Mononuclear cell (primary cell): Measurements from ENCODE around the gene BBOF1. TPM values are rescaled to one million over a fixed set of nuclear protein-coding genes. Genes with fewer than 3 reads are reported as not detected.
"Not testable (repeated sequence)": the region's sequence is repeated elsewhere in the genome, so short reads cannot be mapped to it uniquely, and the experiment has no call there.

Experiments
- H3K27me3 ChIP-seq: 2 replicates; pipeline ENCODE4 v1.6.0; 2011; ENCODE audit warnings: low read length, control low read depth; ENCODE audit not compliant: insufficient read depth
- H3K4me1 ChIP-seq: 2 replicates; pipeline ENCODE4 v1.5.1; 2011; ENCODE audit warnings: mild to moderate bottlenecking, low read length, control low read depth; ENCODE audit not compliant: insufficient read depth
- H3K4me3 ChIP-seq: 2 replicates; pipeline ENCODE4 v1.5.1; 2011; ENCODE audit warnings: mild to moderate bottlenecking, low read length, moderate library complexity
- H3K9me3 ChIP-seq: 2 replicates; pipeline ENCODE4 v1.5.1; 2011; ENCODE audit warnings: low read depth, mild to moderate bottlenecking, control low read depth, low read length
- total RNA-seq: library from RNA; depleted of rRNA; stranded (reverse); fragments of >200 nt; gene quantifications from one replicate; pipeline ENCODE4 v1.2.3, GENCODE V29; 2012

BBOF1 gene, protein sequence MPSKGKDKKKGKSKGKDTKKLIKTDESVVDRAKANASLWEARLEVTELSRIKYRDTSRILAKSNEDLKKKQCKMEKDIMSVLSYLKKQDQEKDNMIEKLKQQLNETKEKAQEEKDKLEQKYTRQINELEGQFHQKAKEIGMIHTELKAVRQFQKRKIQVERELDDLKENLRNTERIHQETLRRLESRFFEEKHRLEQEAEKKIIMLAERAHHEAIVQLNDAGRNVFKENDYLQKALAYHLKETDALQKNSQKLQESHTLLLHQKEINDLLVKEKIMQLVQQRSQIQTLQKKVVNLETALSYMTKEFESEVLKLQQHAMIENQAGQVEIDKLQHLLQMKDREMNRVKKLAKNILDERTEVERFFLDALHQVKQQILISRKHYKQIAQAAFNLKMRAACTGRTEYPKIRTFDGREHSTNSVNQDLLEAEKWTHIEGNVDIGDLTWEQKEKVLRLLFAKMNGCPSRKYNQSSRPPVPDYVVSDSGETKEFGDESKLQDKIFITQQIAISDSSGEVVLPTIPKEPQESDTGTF
- total RNA-seq, result 4.1 TPM

DNA sequence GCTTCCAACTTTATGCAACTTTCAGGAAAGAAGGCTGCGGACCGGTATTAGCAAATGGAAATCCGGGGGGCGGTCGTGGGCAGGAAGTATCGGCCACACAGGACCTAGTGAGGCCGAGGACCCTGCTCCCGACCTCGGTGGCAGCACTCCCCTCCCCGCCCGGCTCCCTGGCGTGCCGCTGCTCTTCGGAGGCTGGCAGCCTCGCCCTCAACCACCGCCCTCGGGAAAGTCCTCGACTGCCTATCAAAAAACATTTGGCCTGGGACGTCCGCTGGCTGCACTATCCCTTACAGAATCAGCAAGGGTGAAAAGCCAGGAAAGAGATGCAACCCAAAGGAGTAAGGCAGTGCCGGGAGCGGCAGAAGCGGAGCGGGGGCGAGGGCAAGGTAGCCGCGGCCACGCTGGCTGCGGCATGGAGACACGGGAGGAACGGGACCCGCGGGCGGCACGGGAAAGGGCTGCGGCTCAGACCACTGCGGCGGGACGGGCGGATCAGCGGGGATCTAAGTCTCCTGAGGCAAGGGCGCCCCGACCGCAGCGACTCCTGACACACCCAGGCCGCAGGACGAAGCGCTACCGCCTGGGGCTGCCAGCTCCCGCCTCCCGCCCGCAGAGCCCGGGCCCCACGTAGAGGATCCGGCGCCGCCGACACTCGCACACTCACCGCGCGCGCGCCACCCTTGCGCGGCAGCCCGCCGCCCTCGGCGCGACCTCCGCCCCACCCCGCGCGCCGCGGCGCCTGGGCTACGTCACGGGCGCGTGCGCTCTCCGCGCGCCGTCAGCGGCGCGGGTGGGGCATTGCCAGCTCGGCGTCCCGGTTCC, at the start of gene BBOF1, which contains the start of gene ENTPD5:
TSS of gene BBOF1 (plus strand) at position 764 of the 822 bp plus-strand sequence. CDS start 130 bp downstream, outside the sequence.
TSS of gene ENTPD5 (minus strand) at position 703 of the 822 bp plus-strand sequence. CDS start 31,186 bp downstream, outside the sequence.
- Histone ChIP-seq H3K4me3 (peak within 1 kb of the TSS; percentile 90), H3K27me3 (no peaks in the 10 kb centered on the region), H3K4me1 (peaks cover 18% of the 10 kb centered on the region), H3K9me3 (no peaks in the 10 kb centered on the region)

GRCh38 chr14:73973497-73973896, 45.7 kb upstream of the BBOF1 start:
- Histone ChIP-seq H3K4me1 (no peaks in the 10 kb centered on the region), H3K27me3 (no peaks in the 10 kb centered on the region), H3K4me3 (no peak overlapping the region), H3K9me3 (no peaks in the 10 kb centered on the region)

GRCh38 chr14:73976125-73976524, 43.0 kb upstream of the BBOF1 start:
- Histone ChIP-seq H3K4me1 (no peaks in the 10 kb centered on the region), H3K9me3 (no peaks in the 10 kb centered on the region), H3K27me3 (no peaks in the 10 kb centered on the region), H3K4me3 (no peak overlapping the region)

GRCh38 chr14:73977896-73978295, 41.3 kb upstream of the BBOF1 start:
- H3K4me1 ChIP-seq, result no peaks in the 10 kb centered on the region
- H3K9me3 ChIP-seq, result no peaks in the 10 kb centered on the region
- no peak overlapping the region for H3K4me3 ChIP-seq
- no peaks in the 10 kb centered on the region for H3K27me3 ChIP-seq

DNA sequence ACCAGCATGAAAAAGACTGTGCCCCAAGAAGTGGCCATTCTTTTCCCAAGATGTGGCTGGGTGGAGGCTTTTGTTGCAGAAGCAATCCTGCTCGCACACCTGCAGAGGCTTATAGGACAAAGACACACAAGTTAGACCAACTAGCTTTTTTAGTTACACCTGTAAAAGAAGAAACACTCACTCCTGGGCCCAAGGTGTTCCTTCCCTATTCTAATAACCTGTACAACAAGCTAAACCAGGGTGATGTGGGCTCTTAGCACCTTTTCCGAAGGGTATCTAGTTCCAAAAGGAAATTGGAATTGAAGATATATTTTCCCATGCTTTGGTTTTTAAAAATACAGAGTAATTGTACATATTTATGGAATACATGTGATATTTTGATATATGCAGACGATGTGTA, 31.1 kb upstream of the BBOF1 start:
- Histone ChIP-seq H3K4me1 (no peaks in the 10 kb centered on the region), H3K4me3 (no peak overlapping the region), H3K9me3 (no peaks in the 10 kb centered on the region), H3K27me3 (no peaks in the 10 kb centered on the region)

GRCh38 chr14:73988656-73989055, 30.5 kb upstream of the BBOF1 start:
- H3K4me1 ChIP-seq, H3K9me3 ChIP-seq, H3K27me3 ChIP-seq, H3K4me3 ChIP-seq: not testable (repeated sequence)

GRCh38 chr14:73991092-73991491, 28.1 kb upstream of the BBOF1 start:
- Histone ChIP-seq H3K27me3 (no peaks in the 10 kb centered on the region), H3K4me1 (no peaks in the 10 kb centered on the region), H3K4me3 (no peak overlapping the region), H3K9me3 (no peaks in the 10 kb centered on the region)

DNA sequence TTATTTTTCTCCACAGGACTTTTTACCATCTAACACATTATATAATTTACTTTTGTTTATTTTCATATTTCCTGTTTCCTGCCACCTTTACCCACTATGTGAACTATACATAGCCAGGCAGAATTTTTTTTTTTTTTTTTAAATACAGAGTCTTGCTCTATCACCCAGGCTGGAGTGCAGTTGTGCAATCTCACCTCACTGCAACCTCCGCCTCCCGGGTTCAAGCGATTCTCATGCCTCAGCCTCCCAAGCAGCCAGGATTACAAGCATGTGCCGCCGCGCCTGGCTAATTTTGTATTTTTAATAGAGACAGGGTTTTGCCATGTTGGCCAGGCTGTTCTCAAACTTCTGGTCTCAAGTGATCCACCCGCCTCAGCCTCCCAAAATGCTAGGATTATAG, 24.2 kb upstream of the BBOF1 start:
- not testable (repeated sequence) for H3K9me3 ChIP-seq, H3K27me3 ChIP-seq, H3K4me3 ChIP-seq, H3K4me1 ChIP-seq

DNA sequence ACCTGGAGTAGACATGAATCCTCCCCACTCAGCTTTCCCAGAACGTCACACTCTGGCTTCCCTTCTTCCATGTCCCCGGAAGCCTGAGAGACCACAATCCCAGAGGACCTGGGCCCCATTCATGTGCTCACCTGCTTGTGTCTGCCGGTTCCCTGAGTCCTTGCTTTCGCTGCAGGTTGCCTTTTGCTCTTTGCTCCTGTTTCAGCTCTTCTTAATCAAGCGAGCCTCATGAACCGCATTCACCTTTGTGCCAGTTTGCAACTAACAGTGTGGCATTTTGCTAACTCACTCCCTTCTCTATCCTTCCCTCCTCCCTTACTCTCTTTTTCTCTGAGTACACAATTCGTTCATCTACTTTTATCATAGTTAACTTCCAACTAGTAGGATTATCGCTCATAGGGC, 23.2 kb upstream of the BBOF1 start:
- no peaks in the 10 kb centered on the region for H3K4me1 ChIP-seq
- H3K9me3 ChIP-seq, result no peaks in the 10 kb centered on the region
- H3K4me3 ChIP-seq, result no peak overlapping the region
- no peaks in the 10 kb centered on the region for H3K27me3 ChIP-seq

DNA sequence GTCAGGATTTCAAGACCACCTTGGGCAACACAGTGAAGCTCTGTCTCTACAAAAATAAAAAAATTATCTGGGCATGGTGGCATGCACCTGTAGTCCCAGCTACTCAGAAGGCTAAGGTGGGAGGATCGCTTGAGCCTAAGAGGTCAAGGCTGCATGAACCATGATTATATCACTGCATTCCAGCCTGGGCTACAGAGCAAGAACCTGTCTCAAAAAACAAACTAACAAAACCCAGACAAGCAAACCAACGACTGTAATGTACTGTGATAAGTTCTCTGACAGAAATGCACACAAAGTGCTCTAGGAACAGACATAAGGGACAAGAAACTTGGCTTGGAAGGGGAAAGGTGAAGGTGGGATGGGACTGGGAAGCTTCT, 22.4 kb upstream of the BBOF1 start:
- H3K9me3 ChIP-seq, result no peaks in the 10 kb centered on the region
- H3K4me3 ChIP-seq, result no peak overlapping the region
- H3K27me3 ChIP-seq, result no peaks in the 10 kb centered on the region
- H3K4me1 ChIP-seq, result no peaks in the 10 kb centered on the region

DNA sequence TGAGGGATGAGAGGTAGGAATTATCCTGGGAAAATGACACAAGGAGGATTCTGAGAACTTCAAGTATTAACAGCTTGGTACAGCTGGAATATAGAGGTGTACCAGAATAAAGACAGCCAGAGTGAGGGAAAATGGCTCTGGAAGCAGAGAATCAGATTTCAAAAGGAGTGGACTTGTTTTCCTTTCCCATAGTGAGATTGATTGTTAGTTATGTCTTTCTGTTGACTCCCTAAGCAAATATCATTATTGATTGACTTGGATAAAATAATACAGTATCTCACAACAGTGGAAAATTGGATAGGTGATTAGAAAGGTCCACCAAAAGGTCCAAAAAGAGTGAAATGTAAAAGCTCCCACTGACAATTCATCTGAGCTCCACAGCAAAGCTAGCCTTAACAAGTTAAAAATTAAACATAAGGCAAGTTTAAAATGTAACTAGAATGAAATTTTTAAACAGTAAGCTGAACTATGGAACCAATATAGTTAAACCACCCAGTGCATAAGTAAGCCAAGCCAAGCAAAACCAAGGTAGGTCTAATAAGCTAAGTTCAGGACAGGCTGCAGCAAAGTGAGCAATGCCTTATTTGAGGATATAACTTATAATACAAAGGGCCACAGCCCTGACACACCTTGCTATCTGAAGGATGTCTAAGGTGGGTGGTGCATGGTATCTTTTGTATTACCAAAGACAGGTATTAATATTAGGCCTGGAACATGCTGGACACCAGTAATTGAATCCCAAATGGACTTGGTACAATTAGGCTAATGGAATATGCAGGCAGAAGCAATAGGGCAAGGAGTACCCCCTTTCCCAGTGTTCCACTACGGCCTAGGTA, 21.8 kb upstream of the BBOF1 start:
- no peak overlapping the region for H3K4me3 ChIP-seq
- H3K9me3 ChIP-seq, result no peaks in the 10 kb centered on the region
- no peaks in the 10 kb centered on the region for H3K4me1 ChIP-seq
- H3K27me3 ChIP-seq, result no peaks in the 10 kb centered on the region

GRCh38 chr14:73997944-73998447, 21.2 kb upstream of the BBOF1 start:
- Histone ChIP-seq H3K9me3 (no peaks in the 10 kb centered on the region), H3K27me3 (no peaks in the 10 kb centered on the region), H3K4me3 (no peak overlapping the region), H3K4me1 (no peaks in the 10 kb centered on the region)

- Histone ChIP-seq H3K27me3 (no peaks in the 10 kb centered on the region), H3K4me1 (no peaks in the 10 kb centered on the region), H3K9me3 (no peaks in the 10 kb centered on the region), H3K4me3 (no peak overlapping the region)
These were observed 20.4 kb upstream of the BBOF1 start for GRCh38 chr14:73998726-73999125.

DNA sequence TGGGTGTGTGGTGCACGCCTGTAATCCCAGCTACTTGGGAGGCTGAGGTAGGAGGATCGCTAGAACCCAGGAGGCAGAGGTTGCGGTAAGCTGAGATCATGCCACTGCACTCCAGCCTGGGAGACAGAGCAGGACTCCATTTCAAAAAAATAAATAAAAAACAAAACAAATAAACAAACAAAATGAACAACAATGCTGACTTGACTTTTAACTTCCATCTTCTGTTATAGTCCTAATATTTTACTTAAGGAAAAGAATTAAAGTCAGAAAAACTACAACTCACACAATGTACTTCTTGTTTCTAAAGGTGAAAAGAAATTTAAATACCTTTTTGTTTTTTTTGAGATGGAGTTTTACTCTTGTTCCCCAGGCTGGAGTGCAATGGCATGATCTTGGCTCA, 13.5 kb upstream of the BBOF1 start:
- H3K4me3 ChIP-seq, H3K4me1 ChIP-seq, H3K9me3 ChIP-seq, H3K27me3 ChIP-seq: not testable (repeated sequence)
